IPS-NIHi11 (cell line): Measurements from ENCODE around the gene ZNF836.
"Not testable (repeated sequence)": the region's sequence is repeated elsewhere in the genome, so short reads cannot be mapped to it uniquely, and the experiment has no call there.

Source experiments
- DNase-seq: peaks from one replicate; pipeline ENCODE4 v3.0.0; 2012; ENCODE audit warnings: mixed read lengths, low spot score

Gene ZNF836

DNA sequence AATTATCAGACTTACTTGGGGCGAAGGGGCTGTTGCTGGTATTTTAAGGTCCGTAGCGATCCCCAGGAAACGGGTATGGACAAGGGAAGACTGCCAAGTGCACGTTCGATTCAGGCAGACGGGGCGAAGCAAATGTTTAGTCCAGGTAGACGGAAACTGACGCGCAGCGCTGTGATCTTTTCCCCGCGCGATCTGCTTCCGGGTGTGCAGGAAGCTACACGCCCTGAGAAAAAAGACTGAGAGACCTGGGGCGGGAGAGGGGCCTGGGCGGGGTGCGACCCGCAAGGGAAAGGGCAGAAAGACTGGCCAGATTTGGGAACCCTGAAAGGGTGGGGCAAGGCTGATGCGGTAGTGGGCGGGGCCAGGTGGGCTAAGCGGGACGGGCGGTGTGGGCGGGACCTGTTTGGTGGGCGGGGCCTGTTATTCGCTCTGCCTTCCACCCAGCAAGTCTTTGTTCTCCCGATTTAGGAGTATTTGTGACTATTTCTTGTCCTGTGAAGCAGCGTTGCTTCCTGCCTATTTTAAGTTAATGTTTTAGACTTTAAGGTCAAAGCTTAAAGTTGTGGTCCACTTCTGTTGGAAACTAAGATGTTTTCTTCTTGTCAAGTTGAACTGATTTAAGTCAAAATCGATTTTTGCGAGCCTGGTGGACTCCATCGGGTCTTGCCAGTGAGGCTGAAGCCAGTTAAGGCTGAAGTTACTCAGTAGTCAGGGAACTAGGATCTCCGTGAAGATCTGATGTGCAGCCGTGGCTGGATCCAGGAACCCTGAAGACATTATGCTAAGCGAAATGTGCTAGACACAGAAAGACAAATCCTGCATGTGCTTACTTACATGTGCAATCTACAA is at the start of gene ZNF836:
Gene ZNF836, minus strand, starts transcription at position 301 of the 849 bp plus-strand sequence. CDS start 3,549 bp downstream, outside the sequence.
- peak; percentile 92 for DNase-seq

DNA sequence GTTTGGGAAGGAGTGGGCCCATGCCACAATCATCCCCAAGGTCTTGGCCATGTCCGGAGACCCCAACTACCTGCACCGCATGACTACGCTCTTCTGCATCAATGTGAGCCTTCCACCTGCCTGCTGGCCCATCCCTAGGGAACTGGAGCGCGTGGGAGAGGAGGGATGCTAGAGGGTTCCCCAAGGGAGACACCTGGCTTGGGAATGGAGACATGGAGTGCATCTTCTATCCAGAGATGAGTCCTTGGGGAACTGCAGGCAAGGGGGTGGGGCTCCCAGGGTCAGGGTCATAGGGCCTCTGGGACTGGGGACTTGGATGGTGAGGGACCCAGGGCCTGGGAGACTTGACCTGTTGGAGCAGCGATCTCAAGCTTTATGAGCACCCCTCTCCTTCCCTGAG is 49.6 kb upstream of the ZNF836 start:
- DNase-seq: no peak

DNA sequence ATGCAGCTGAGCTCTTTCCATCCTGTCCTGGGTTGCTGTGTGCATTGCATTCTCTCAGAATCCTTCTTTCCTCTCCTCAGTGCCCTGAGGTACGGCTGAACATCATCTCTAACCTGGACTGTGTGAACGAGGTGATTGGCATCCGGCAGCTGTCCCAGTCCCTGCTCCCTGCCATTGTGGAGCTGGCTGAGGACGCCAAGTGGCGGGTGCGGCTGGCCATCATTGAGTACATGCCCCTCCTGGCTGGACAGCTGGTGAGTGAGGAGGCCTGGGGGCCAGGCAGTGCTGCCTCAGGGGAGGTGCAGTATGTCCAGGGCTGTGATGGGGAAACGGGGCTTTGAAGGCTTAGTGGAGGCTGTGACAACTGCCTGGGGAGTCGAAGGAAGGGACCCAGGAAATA is 48.2 kb upstream of the ZNF836 start:
- DNase-seq: no peak

DNA sequence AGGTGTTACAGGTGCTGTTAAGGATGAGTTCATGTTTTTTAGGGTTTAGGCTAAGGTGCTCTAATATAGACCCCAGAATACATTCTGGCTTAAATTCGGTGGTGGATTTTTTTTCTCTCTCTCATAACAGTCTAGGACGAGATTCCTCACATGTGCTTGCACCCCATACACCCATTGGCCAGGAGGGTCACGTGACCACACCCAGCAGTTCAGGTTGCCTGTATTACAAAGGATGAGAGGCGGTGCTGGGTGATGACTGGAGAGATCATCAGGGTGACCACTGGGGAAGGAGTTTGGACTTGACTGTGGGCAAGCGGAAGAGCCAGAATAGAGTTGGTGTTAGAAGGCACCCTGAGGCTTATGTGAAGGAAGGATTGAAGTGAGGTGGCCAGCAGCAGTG is 46.2 kb upstream of the ZNF836 start:
- DNase-seq: peak; percentile 38

DNA sequence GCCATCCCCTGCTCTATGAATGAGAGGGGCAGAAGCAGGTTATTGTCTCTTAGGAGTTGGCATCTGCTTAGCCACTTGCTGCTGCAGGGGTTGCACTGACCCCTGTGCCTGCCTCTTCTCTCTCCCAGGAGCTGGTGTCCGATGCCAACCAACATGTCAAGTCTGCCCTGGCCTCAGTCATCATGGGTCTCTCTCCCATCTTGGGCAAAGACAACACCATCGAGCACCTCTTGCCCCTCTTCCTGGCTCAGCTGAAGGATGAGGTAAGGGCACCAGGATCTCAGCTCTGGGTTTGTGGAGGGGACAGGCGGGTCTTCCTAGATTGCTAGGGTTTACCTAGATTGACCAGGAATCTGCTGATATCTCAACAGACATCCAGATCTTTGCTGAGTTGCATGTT is 45.0 kb upstream of the ZNF836 start:
- no peak for DNase-seq

DNA sequence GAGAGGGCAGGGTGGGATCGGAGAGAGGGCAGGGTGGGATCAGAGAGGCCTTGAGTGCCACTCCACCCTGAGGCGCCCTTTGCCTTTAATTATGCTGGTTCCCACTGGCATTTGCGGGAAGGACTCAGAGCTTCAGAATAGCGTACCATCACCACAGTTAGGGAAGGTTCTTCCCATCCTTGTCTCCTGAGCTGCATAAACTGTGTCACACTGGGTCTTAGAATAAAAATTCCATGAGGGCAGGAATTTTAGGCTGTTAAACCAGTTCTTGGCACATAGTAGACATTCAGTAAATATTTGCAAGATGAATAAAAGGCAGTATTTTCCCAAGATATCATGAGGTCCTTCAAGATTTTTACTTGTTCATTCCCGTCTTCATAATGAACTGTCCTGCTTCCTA is 42.8 kb upstream of the ZNF836 start:
- no peak for DNase-seq

DNA sequence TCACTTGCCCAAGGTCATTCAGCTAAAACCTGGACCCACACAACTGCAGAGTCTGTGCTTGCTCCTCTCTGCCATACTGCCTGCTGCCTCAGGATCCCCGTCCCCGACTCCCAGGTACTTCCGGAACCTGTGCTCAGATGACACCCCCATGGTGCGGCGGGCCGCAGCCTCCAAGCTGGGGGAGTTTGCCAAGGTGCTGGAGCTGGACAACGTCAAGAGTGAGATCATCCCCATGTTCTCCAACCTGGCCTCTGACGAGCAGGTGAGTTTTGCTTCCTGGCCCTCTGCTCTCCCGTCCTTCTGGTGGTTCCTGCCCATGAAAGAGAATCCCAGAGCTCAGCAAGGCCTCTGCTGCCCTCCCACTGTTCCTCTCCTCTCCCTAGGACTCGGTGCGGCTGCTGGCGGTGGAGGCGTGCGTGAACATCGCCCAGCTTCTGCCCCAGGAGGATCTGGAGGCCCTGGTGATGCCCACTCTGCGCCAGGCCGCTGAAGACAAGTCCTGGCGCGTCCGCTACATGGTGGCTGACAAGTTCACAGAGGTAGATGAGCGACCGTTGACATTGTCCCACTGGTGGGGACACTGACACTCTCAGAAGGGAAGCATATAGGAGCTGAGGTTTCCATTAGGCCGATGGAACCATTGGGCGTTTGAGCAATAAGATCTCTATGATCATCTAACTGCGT is 41.3 kb upstream of the ZNF836 start:
- DNase-seq: no peak

DNA sequence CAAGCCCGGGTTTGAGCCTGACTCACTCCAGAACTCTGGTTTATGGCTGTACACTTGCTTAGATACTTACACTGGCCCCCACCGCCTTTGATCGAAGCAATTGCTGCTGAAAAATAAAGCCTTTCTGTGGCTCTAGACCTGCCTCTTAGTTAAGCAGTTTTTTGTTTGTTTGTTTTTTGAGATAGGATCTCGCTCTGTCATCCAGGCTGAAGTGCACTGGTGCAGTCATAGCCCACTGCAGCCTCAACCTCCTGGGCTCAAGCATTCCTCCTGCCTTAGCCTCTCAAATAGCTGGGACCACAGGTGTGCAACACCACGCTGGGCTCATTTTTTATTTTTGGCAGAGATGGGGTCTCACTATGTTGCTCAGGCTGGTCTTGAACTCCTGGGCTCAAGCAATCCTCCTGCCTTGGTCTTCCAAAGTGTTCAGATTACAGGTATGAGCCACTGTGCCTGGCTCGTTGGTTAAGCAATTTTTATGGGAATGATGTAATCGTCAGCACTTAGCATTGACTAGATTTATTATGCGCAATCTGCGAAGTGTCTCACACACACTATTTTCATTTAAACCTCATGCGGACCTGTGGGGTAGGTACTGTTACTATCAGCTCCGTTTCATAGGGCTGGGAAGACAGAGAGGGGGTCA is 40.6 kb upstream of the ZNF836 start:
- no peak for DNase-seq

DNA sequence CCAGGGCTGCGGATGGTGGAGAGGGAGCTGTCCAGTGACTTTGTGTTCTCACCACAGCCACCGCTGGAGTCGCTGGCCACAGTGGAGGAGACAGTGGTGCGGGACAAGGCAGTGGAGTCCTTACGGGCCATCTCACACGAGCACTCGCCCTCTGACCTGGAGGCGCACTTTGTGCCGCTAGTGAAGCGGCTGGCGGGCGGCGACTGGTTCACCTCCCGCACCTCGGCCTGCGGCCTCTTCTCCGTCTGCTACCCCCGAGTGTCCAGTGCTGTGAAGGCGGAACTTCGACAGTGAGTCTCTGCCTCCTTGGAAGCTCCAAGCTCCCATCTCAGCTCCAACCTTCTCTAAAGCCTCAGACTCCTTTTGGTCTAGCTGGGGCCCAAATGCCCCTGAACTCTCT is 39.8 kb upstream of the ZNF836 start:
- no peak for DNase-seq

DNA sequence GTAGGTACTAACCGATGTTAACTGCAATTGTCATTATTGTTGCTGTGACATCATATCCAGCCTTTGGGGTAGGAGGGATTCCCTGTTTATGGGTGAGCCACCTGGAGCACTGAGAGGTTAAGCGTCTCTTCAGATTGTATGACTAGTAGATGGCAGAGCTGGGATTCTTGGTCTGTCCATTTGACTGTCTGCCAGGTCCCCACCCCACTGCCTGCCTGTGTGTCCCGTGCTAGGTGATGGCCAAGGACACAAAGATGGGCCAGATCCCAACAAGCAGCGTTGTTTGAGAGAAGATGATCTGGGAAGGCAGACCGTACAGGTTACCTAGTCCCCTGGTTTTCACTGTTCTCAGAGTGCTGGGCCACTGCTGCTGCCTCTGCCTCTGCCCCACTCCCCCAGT is 35.1 kb upstream of the ZNF836 start:
- DNase-seq: no peak

DNA sequence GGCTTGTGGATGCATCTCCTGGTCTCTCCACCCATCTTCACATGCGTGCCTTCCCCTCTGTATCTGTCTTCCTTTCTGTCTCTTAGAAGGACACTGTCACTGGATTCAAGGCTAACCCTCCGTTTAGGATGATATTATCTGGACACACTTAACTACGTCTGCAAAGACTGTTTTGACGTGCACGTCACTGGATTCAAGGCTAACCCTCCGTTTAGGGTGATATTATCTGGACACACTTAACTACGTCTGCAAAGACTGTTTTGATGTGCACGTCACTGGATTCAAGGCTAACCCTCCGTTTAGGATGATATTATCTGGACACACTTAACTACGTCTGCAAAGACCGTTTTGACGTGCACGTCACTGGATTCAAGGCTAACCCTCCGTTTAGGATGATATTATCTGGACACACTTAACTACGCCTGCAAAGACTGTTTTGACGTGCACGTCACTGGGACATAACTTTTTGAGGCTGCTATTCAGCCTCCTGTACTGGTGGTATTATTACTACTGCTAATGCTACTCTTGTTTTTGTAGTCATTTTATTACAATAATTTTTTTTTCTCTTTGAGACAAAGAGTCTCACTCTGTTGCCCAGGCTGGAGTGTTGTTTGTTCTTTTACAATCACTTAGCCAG is 29.5 kb upstream of the ZNF836 start:
- not testable (repeated sequence) for DNase-seq

DNA sequence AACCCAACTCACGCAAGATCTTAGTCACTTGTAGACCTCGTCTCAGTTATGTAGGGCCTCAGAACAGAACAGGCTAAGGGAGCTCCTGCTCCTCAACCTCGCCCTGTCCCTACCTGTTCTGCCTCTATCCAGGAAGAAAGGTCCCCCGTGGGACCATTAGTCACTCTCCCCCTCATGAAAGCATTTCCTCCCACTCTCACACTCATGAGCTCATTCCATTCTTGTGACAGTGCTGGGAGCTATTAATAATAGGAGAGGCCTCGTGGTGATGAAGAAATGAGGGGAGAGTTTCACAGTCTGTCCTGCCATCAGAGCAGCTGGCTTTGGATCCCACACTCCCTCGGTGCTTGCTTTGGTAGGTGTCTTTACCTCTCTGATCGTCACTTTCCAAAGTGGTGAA is 28.6 kb upstream of the ZNF836 start:
- DNase-seq: no peak

DNA sequence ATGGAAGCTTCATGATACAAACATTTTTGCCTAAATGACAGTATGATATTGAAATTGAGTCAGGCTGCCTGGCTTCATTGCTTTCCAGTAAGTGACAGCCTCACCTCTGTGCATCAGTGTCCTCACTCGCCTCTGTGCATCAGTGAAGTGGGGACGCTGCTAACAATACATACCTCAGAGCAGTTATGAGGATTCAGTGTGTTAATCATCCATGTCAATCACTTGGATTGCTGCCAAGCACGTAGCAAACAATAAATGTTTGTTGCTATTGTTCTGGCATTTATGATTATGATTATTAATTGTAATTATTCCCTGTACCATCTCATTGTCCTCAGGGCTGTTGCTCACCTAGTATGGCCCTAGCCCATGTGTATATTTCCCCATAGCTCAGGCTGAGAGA is 27.3 kb upstream of the ZNF836 start:
- no peak for DNase-seq

DNA sequence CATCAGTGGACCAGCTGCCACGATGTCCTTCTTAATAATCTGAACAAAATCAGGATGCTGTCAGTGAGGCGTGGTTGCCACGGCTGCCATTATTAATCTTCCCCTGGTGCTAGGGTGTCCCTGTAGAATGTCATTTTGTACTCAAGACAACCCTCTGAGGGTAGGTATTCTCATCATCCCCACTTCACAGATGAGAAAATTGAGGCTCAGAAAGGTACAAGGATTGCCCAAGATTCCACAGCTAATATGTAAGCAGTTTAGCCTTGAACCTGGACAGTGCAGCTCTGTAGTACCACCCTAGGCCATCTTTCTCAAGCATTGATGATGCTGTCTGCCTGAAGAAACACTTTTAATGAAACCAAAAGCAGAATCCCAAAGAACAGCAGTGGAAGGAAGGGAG is 26.5 kb upstream of the ZNF836 start:
- no peak for DNase-seq

DNA sequence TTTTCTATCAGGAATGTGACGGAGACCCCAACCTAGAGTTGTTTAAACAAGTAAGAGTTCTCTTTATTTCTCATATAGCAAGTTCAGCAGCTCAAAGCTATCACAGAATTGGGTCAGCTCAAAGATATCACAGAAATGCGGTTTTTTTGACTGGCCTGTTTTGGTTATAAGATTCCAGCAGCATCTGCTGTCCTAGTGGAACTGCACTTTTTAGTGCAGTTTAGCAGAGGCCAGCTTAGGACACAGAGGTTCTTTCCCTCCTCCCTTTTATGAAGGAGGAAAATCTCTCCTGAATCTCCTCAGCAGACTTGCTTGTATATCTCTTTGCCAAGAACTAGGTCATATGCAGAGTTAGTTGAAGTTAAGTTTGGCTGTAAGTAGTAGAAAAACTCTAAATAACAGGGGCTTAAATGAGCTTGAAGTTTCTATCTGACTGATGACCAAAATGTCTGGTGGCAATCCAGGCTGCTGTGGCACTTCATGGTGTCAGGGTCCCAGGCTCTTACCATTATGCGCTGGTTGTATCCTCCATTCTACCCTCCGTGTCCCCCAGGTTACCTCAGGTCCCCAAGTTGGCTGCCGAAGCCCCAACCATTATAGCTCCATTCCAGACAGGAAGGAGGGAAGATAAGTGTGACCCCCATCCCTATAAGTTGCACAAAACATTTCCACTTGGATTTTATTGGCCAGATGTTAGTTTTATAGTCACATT is 25.0 kb upstream of the ZNF836 start:
- DNase-seq: no peak

DNA sequence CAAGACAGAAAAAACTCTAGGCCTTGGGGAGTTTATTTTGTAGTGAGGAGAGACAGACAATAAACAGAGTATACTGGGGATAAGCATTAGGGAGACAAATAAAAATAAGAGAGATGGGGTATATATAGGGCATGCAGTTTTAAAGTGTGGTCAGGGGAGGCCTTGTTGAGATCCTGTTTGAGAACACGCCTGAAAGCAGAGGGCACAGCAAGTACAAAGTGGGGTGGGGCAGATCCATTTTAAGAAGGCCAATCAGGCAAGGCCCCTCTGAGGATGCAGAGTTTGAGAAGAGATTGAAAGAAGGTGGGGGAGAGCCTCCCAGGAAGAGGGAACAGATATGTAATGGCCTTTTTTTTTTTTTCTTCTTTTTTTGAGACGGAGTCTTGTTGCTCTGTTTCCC is 20.5 kb upstream of the ZNF836 start:
- DNase-seq: no peak

DNA sequence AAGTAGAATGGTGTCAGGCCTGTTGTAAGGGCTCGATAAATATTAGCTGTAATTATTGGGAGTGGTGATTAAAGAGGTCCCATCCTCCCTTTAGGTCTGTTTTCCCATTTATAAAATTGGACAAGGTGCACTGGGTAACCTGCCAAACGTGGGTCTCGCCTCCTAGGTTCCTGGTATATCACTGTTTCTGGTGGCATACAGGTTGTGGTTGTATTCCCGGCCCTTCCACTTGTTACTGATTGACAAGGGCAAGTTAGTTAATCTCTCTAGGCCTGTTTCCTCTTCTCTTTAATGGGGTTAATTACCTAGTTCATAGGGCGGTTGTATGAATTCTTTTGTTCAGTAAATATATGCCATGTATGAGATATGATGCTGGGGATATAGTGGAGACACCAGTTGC is 20.0 kb upstream of the ZNF836 start:
- DNase-seq: no peak

DNA sequence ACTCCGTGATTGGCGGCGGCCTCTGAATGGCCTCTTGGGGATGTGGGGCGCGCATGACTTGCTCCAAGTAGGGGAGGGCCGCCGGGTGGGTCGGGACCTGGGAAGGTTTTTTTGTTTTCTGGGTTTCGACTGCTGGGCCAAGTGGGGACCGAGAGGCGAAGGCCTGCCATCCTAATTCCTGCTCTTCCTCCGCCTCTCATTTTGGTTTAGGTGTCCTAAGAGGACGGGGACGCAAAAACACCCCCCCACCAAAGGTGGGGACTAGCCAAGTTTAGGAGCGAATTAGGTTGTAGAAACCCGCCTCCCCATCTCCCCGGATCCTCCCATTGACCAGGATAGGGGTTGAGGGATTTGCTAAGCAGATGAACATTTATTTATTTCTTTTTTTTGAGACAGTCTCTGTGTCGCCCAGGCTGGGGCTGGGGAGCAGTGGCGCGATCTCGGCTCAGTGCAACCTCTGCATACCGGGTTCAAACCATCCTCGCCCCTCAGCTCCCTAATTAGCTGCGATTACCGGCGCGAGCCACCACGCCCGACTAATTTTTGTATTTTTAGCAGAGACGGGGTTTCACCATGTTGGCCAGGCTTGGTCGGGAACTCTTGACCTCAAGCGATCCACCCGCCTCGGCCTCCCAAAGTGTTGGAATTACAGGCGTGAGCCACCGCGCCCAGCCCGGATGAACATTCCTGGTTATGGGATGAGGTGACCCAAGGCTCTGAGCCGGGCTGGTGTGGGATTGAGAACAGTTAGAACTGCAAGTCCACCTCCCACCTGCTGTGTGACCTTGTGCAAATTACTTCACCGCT is 19.3 kb upstream of the ZNF836 start:
- peak; percentile 36 for DNase-seq

DNA sequence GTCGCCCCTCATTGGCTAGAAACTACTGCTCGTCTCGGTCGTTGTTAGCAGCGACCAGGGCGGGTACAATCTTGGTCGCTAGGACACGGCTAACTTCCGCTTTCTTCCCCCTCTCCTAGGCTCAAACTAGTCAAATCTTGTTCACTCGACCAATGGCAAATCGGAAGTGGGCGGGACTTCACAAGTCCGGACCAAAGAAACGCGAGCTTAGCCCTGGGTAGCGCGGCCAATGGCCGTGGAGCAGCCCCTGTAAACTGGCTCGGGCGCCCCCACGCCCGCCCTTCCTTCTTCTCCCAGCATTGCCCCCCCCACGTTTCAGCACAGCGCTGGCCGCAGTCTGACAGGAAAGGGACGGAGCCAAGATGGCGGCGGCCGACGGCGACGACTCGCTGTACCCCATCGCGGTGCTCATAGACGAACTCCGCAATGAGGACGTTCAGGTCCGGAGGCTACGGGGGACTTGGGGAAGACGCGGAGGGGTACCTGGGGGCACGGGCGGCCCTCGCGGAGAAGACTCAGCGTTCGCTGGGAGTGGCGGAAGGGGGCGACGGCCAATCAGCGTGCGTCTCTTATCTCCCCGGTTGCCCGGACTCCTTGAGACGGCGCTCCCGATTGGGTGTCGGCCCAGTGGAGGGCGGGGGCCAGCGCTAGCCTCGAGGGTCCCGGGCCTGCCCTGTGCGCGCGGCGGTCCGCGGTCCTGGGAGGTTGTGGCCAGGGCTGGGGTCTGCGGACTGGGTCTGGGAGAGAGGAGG is 18.5 kb upstream of the ZNF836 start, which contains the start of gene PPP2R1A:
Gene PPP2R1A, plus strand, starts transcription at position 318 of the 752 bp plus-strand sequence. Its CDS starts 45 bp downstream, at position 363.
- peak; percentile 97 for DNase-seq
